Hepatocyte (in vitro differentiated cells): Measurements from ENCODE around the gene MTA2. TPM values are rescaled to one million over a fixed set of nuclear protein-coding genes. Genes with fewer than 3 reads are reported as not detected.
"Not testable (repeated sequence)": the region's sequence is repeated elsewhere in the genome, so short reads cannot be mapped to it uniquely, and the experiment has no call there.

Experiments
- DNase-seq: peaks from one replicate; pipeline ENCODE4 v3.0.0-alpha.2; 2016; ENCODE audit warnings: low spot score
- H2AFZ ChIP-seq: fragments of 200-600 bp; sonication (generic); 2 replicates; pipeline ENCODE4 v1.6.0; 2016; ENCODE audit warnings: antibody characterized with exemption, mild to moderate bottlenecking
- H3K27ac ChIP-seq: fragments of 200-600 bp; sonication (generic); 2 replicates; pipeline ENCODE4 v1.5.1; 2016; ENCODE audit warnings: mild to moderate bottlenecking
- H3K27me3 ChIP-seq: fragments of 200-600 bp; sonication (generic); 2 replicates; pipeline ENCODE4 v1.6.1; 2016
- H3K36me3 ChIP-seq: fragments of 200-600 bp; sonication (generic); replicated peaks from 2 replicates; pipeline ENCODE4 v1.5.1; 2016; ENCODE audit warnings: low read depth; ENCODE audit not compliant: insufficient read depth
- H3K4me1 ChIP-seq: fragments of 200-600 bp; sonication (generic); 2 replicates; pipeline ENCODE4 v1.5.1; 2016; ENCODE audit warnings: mild to moderate bottlenecking, moderate library complexity; ENCODE audit not compliant: insufficient read depth
- H3K4me2 ChIP-seq: fragments of 200-600 bp; sonication (generic); 2 replicates; pipeline ENCODE4 v1.6.0; 2016
- H3K4me3 ChIP-seq: fragments of 200-600 bp; sonication (generic); 2 replicates; pipeline ENCODE4 v1.5.1; 2016; ENCODE audit warnings: mild to moderate bottlenecking
- H3K79me2 ChIP-seq: fragments of 200-600 bp; sonication (generic); 2 replicates; pipeline ENCODE4 v1.6.0; 2017; ENCODE audit warnings: mild to moderate bottlenecking
- H3K9me2 ChIP-seq: fragments of 200-600 bp; sonication (generic); replicated peaks from 2 replicates; pipeline ENCODE4 v1.6.0; 2017; ENCODE audit warnings: mild to moderate bottlenecking; ENCODE audit not compliant: insufficient read depth
- H3K9me3 ChIP-seq: fragments of 200-600 bp; sonication (generic); 2 replicates; pipeline ENCODE4 v1.5.1; 2016; ENCODE audit warnings: low read depth, mild to moderate bottlenecking
- H4K20me1 ChIP-seq: fragments of 200-600 bp; sonication (generic); 2 replicates; pipeline ENCODE4 v1.6.0; 2016; ENCODE audit warnings: mild to moderate bottlenecking; ENCODE audit not compliant: insufficient read depth, poor library complexity, severe bottlenecking
- EZH2 ChIP-seq: fragments of 200-600 bp; sonication (generic); IDR thresholded peaks from 2 replicates; pipeline ENCODE4 v1.6.1; 2016; ENCODE audit warnings: antibody characterized with exemption, mild to moderate bottlenecking, borderline replicate concordance
- EZH2phosphoT487 ChIP-seq: fragments of 200-600 bp; sonication (generic); IDR thresholded peaks from one replicate; pipeline ENCODE4 v1.6.1; 2018; ENCODE audit warnings: antibody characterized with exemption, mild to moderate bottlenecking, low read depth, moderate library complexity; ENCODE audit not compliant: unreplicated experiment, severe bottlenecking
- WGBS: methylation state at CpG from one replicate; pipeline ENCODE4 v1.1.6; 2016; ENCODE audit warnings: low lambda C conversion rate; ENCODE audit errors: missing lambda C conversion rate; 5-methylcytosine and 5-hydroxymethylcytosine counted together
- polyA plus RNA-seq: library from polyadenylated mRNA; unstranded; fragments of >200 nt; fragmentation: Nextera tagmentation; extraction: Ambion mirVana; gene quantifications from 2 replicates; pipeline ENCODE4 v1.2.1, GENCODE V29; 2016
- total RNA-seq: library from RNA; depleted of rRNA; stranded (reverse); fragments of >200 nt; gene quantifications from 2 replicates; pipeline ENCODE4 v1.2.3, GENCODE V29; 2014
- TF ChIP-seq, protein P1 (sequence below): fragments of 200-600 bp; sonication (generic); IDR thresholded peaks from 2 replicates; pipeline ENCODE4 v1.5.1; 2016; ENCODE audit warnings: antibody characterized with exemption, mild to moderate bottlenecking; ENCODE audit not compliant: poor library complexity

MTA2 gene
- total and polyA plus RNA-seq, 2 experiments from 2014 or later, result 25.6 to 53.1 TPM

DNA sequence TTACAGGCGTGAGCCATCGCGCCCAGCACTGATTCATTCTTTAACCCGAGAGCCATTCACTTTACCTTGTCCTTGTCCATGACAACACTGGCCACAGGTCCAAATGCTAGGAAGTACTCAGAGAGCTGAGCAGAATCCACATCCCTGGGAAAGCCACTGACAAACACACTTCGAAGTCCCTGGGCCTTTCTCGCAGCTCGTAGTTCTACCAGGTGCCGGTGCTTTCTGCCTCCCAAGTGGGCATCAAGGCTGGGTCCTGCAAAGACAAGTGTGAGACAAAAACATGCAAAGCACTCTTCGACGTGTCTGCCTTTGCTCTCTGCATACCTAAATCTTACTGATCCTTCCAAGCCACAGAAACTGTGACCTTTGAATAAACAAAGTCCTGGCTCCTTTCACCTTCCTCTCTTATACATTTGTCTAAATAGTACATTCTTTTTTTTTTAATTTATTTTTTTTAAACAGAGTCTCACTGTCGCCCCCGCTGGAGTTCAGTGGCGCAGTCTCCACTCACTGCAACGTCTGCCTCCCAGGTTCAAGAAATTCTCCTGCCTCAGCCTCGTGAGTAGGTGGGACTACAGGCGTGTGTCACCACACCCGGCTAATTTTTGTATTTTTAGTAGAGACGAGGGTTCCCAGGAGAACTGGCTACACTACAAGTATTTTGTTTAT lies 12.6 kb downstream of the MTA2 start:
- H3K4me2 ChIP-seq, result no peak overlapping the region
- H3K9me3 ChIP-seq, result no peaks in the 10 kb centered on the region
- H3K4me3 ChIP-seq, result no peak overlapping the region
- no peak overlapping the region for H2AFZ ChIP-seq
- no peak overlapping the region for H3K27ac ChIP-seq
- no peak for DNase-seq
- no peaks in the 10 kb centered on the region for H4K20me1 ChIP-seq
- no peaks in the 10 kb centered on the region for H3K36me3 ChIP-seq
- H3K9me2 ChIP-seq, result no peaks in the 10 kb centered on the region
- H3K79me2 ChIP-seq, result peaks cover 40% of the 10 kb centered on the region
- peaks cover 7% of the 10 kb centered on the region for H3K4me1 ChIP-seq
- TF ChIP-seq EZH2phosphoT487, result no peak
- TF ChIP-seq, protein P1, sequence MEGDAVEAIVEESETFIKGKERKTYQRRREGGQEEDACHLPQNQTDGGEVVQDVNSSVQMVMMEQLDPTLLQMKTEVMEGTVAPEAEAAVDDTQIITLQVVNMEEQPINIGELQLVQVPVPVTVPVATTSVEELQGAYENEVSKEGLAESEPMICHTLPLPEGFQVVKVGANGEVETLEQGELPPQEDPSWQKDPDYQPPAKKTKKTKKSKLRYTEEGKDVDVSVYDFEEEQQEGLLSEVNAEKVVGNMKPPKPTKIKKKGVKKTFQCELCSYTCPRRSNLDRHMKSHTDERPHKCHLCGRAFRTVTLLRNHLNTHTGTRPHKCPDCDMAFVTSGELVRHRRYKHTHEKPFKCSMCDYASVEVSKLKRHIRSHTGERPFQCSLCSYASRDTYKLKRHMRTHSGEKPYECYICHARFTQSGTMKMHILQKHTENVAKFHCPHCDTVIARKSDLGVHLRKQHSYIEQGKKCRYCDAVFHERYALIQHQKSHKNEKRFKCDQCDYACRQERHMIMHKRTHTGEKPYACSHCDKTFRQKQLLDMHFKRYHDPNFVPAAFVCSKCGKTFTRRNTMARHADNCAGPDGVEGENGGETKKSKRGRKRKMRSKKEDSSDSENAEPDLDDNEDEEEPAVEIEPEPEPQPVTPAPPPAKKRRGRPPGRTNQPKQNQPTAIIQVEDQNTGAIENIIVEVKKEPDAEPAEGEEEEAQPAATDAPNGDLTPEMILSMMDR, result peak; percentile 29
- TF ChIP-seq EZH2, result no peak
- 69% methylated on average over 18 of the region's 18 CpGs for WGBS
- H3K27me3 ChIP-seq, result no peaks in the 10 kb centered on the region

DNA sequence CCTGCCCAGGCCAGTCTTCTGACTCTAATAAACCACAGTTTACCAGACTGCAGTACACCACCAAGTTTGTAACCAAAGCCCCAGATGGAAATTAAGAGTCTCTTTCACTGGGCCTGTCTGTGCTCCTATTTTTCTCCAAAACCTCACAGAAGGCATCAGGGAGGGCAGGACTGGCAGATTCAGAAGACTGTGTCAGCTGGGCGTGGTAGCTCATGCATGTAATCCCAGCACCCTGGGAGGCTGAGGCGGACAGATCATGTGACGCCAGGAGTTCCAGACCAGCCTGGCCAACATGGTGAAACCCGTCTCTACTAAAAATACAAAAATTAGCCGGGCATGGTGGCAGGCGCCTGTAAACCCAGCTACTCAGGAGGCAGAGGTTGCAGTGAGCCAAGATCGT lies 16.3 kb downstream of the MTA2 start:
- H2AFZ ChIP-seq, DNase-seq, H3K4me3 ChIP-seq, H3K27me3 ChIP-seq, H4K20me1 ChIP-seq, H3K4me1 ChIP-seq, H3K27ac ChIP-seq, H3K9me2 ChIP-seq, H3K4me2 ChIP-seq, H3K36me3 ChIP-seq, H3K9me3 ChIP-seq: not testable (repeated sequence)
- peaks cover 36% of the 10 kb centered on the region for H3K79me2 ChIP-seq
- WGBS, result 97% methylated on average over 7 of the region's 7 CpGs

GRCh38 chr11:62581735-62582134 lies 19.9 kb downstream of the MTA2 start:
- H3K9me2 ChIP-seq, H3K27ac ChIP-seq, H3K4me3 ChIP-seq, DNase-seq, H3K4me2 ChIP-seq, H3K9me3 ChIP-seq, H4K20me1 ChIP-seq, H2AFZ ChIP-seq, H3K36me3 ChIP-seq, H3K27me3 ChIP-seq, H3K4me1 ChIP-seq: not testable (repeated sequence)
- 95% methylated on average over 4 of the region's 4 CpGs for whole genome bisulfite sequencing
- peaks cover 21% of the 10 kb centered on the region for H3K79me2 ChIP-seq

DNA sequence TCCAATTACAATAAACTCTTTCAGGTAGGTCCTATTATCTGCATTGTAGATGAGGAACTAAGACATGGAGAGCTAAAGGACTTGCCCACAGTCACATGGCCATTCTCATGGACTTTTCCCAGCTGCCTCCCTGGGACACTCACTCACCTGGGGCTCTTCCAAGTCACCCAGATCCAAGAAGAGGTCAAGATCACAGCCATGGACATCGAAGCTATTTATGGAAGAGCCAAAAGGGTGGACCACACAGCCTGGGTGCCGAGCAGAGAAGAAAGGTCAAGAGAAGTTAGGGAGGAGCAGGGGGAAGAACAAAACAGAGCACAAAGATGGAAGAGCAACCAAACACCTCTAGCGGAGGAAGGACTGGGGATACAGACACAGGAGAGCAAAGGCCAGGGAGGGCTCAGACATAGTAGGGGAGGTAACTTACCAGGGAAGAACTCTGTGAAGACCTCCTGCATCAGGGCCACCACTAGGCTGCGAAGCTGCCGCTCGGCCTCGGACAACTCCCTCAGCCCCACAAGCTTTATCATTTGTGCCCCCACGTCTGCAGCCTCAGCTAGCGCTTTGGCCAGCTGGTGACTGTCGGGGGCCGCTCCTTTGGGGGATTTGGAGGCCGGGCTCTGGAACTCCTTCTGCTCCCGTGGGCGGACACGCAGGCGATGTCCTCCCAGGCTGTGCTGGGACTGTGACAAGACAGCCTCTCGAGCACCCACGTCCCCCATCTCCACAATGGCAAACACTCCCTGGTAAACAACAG lies 20.5 kb downstream of the MTA2 start:
- TF ChIP-seq EZH2phosphoT487, result no peak
- no peak for TF ChIP-seq EZH2
- TF ChIP-seq, protein P1, result no peak
- Histone ChIP-seq H2AFZ (no peak overlapping the region), H3K4me1 (peaks cover 6% of the 10 kb centered on the region), H3K27ac (no peak overlapping the region), H3K27me3 (no peaks in the 10 kb centered on the region), H3K9me3 (no peaks in the 10 kb centered on the region), H3K9me2 (no peaks in the 10 kb centered on the region), H4K20me1 (no peaks in the 10 kb centered on the region), H3K79me2 (peaks cover 16% of the 10 kb centered on the region), H3K36me3 (no peaks in the 10 kb centered on the region), H3K4me3 (no peak overlapping the region), H3K4me2 (no peak overlapping the region)
- no peak for DNase-seq
- WGBS, result 98% methylated on average over 18 of the region's 18 CpGs
